Common myeloid progenitor, CD34-positive (primary cell): ENCODE measurements around the gene EPHA5.

Source experiments
- CTCF ChIA-PET: fragments of 350-600 bp; sonication (Branson Sonifier 250); formaldehyde crosslinking; loops from one replicate; lab custom pipeline; 2021; ENCODE audit warnings: antibody characterized with exemption; lab: Charles Lee
- POLR2A ChIA-PET: fragments of 350-600 bp; sonication (Branson Sonifier 250); formaldehyde crosslinking; loops from one replicate; lab custom pipeline; 2021; ENCODE audit warnings: antibody characterized with exemption; lab: Charles Lee
- DNase-seq, 3 donors: peaks; one replicate each; pipeline versions ENCODE4 v3.0.0 to v3.0.0-alpha.2; 2013
- H3K27ac ChIP-seq, 2 experiments: 1 replicate in 1 of 2; 2 replicates in 1 of 2; pipeline ENCODE4 v1.7.0; 2013; ENCODE audit warnings: inconsistent platforms in 2 of 2, low read length in 2 of 2, mild to moderate bottlenecking in 2 of 2, low read depth in 1 of 2, moderate library complexity in 1 of 2; ENCODE audit not compliant: severe bottlenecking in 2 of 2, insufficient read depth in 1 of 2, poor library complexity in 1 of 2
- H3K27me3 ChIP-seq, 5 experiments: replicated peaks in 2 of 5; 1 replicate in 3 of 5; 2 replicates in 2 of 5; pipeline versions ENCODE4 v1.6.1 to v1.7.0; 2013; ENCODE audit warnings: low read length in 4 of 5, mild to moderate bottlenecking in 2 of 5, moderate library complexity in 2 of 5, inconsistent platforms in 1 of 5; ENCODE audit not compliant: insufficient read depth in 5 of 5, control insufficient read depth in 4 of 5
- H3K36me3 ChIP-seq, 4 experiments: 1 replicate in 2 of 4; 2 replicates in 2 of 4; pipeline versions ENCODE4 v1.6.1 to v1.7.0; 2013; ENCODE audit warnings: low read length in 3 of 4, control low read depth in 1 of 4, mild to moderate bottlenecking in 1 of 4; ENCODE audit not compliant: control insufficient read depth in 4 of 4, insufficient read depth in 4 of 4
- H3K4me1 ChIP-seq, 4 experiments: 1 replicate in 3 of 4; 2 replicates in 1 of 4; pipeline versions ENCODE4 v1.6.1 to v1.7.1; 2013; ENCODE audit warnings: low read length in 3 of 4, mild to moderate bottlenecking in 3 of 4, control low read depth in 1 of 4, inconsistent platforms in 1 of 4, moderate library complexity in 1 of 4; ENCODE audit not compliant: control insufficient read depth in 4 of 4, insufficient read depth in 4 of 4; ENCODE audit errors: control extremely low read depth in 1 of 4
- H3K4me3 ChIP-seq, 7 experiments: 1 replicate in 4 of 7; 2 replicates in 3 of 7; pipeline versions ENCODE4 v1.5.1 to v1.7.0; 2013; ENCODE audit warnings: mild to moderate bottlenecking in 7 of 7, low read length in 6 of 7, moderate library complexity in 6 of 7, inconsistent platforms in 2 of 7, low read depth in 2 of 7, control low read depth in 1 of 7; ENCODE audit not compliant: insufficient read depth in 4 of 7, control insufficient read depth in 1 of 7; ENCODE audit errors: extremely low read depth in 1 of 7
- H3K9me3 ChIP-seq, 5 experiments: 1 replicate in 4 of 5; 2 replicates in 1 of 5; pipeline versions ENCODE4 v1.6.1 to v1.7.1; 2013; ENCODE audit warnings: low read length in 4 of 5, mild to moderate bottlenecking in 2 of 5, inconsistent platforms in 1 of 5, low read depth in 1 of 5, moderate library complexity in 1 of 5; ENCODE audit not compliant: control insufficient read depth in 4 of 5, insufficient read depth in 2 of 5; ENCODE audit errors: control extremely low read depth in 1 of 5
- WGBS: methylation state at CpG from one replicate; pipeline ENCODE4 v1.1.5; 2013; ENCODE audit not compliant: insufficient coverage; 5-methylcytosine and 5-hydroxymethylcytosine counted together

Gene EPHA5

DNA sequence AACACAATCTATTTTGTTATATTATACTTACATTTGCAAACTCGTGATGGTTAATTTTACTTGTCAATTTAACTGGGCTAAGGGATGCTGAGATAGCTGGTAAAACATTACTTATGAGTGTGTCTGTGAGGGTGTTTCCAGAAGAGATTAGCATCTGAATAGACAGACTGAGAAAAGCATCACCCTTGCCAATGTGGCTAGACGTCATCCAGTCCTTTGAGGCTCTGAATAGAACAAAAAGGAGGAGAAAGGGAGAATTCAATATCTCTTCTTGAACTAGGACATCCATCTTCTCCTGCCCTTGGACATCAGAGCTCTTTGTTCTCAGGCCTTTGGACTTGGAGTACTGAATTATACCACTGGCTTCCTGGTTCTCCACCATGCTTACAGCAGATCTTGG lies 154.6 kb downstream of the EPHA5 start:
- ChIA-PET CTCF (no interaction called here), POLR2A (no interaction called here)

DNA sequence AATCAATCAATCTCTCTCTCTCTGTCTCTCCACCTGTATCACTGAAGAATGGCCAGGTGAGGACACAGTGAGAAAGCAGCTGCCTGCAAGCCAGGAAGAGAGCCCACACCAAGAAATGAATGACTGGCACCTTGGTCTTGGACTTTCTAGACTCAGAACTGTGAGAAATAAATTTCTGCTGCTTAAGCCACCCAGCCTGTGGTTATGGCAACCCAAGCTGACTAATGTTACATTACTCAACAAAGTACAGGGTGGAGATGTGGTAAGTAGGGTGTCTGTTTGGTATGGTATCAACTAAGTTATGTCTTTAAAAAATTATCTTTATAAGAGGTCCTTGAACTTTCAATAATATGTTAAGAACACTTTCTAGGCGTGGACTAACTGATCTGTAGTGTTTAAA lies 159.3 kb downstream of the EPHA5 start:
- no peak for DNase-seq
- Histone ChIP-seq H3K9me3 (no peaks in the 10 kb centered on the region), H3K36me3 (no peaks in the 10 kb centered on the region), H3K4me1 (no peaks in the 10 kb centered on the region), H3K27ac (no peak overlapping the region), H3K4me3 (no peak overlapping the region), H3K27me3 (peaks cover 0 to 10% (median 0%) of the 10 kb centered on the region in 5 experiments)
- POLR2A ChIA-PET: no interaction called here
- CTCF ChIA-PET: no interaction called here
- WGBS: no CpG with 5 or more reads among the region's 1 CpG

More for the DNA sequence above, 154.6 kb downstream of the EPHA5 start:
- no peaks in the 10 kb centered on the region for H3K4me1 ChIP-seq
- H3K27me3 ChIP-seq: peaks cover 0 to 8% (median 0%) of the 10 kb centered on the region in 5 experiments
- no peak overlapping the region for H3K4me3 ChIP-seq
- DNase-seq: no peak
- H3K36me3 ChIP-seq: no peaks in the 10 kb centered on the region
- whole genome bisulfite sequencing: 71% methylated on average over 1 of the region's 2 CpGs
- H3K9me3 ChIP-seq: no peaks in the 10 kb centered on the region
- no peak overlapping the region for H3K27ac ChIP-seq

GRCh38 chr4:65508168-65508567 lies 162.1 kb downstream of the EPHA5 start:
- DNase-seq: no peak
- 83% methylated on average over 1 of the region's 2 CpGs for WGBS
- no peak overlapping the region for H3K4me3 ChIP-seq
- CTCF ChIA-PET: no interaction called here
- POLR2A ChIA-PET: no interaction called here
- no peaks in the 10 kb centered on the region for H3K9me3 ChIP-seq
- H3K36me3 ChIP-seq: no peaks in the 10 kb centered on the region
- H3K4me1 ChIP-seq: no peaks in the 10 kb centered on the region
- peaks cover 0 to 6% (median 0%) of the 10 kb centered on the region in 5 experiments for H3K27me3 ChIP-seq
- no peak overlapping the region for H3K27ac ChIP-seq

DNA sequence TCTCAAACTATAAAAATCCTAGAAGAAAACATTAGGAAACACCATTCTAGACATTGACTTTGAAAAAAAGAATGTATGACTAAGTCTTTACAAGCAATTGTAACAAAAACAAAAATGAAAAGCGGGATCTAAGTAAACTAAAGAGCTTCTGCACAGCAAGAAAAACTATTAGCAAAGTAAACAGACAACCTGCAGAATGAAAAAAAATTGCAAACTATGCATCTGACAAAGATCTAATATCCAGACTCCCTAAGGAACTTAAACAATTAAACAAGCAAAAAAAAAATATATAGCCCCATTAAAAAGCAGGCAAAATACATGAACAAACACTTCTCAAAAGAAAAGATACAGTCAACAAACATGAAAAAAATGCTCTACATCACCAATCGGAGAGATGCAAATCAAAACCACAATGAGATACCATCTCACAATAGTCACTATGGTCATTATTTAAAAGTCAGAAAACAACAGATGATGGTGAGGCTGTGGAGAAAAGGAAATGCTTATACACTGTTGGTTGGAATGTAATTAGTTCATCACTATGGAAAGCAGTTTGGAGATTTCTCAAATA lies 168.1 kb downstream of the EPHA5 start:
- no peaks in the 10 kb centered on the region for H3K9me3 ChIP-seq
- no CpG with 5 or more reads among the region's 2 CpGs for WGBS
- H3K4me3 ChIP-seq: no peak overlapping the region
- no peak for DNase-seq
- H3K4me1 ChIP-seq: no peaks in the 10 kb centered on the region
- no peak overlapping the region for H3K27ac ChIP-seq
- H3K27me3 ChIP-seq: no peaks in the 10 kb centered on the region
- no peaks in the 10 kb centered on the region for H3K36me3 ChIP-seq
- CTCF ChIA-PET: interaction anchor here (0.8 kb wide), 1 partner anchor 85 kb away, joined by 3 read pairs; no protein-coding TSS in a partner anchor
- POLR2A ChIA-PET: no interaction called here

DNA sequence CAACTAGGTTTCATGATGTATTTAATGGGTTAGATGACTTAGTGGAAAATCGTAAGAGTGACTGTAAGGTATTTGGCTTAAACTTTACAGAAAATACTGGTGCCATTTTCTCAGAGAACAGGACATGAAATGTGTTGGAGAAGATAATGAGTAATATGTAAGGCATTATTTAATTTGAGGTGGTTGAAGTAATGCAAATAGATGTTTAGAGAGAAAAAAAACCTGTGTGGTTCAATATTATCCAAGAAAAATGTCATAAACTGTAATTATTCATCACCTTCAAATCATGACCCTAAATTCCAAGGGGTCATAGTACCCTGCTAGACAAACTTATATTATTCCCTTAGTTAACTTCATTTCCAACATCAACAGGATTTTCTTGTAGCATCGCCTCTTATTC lies 171.7 kb downstream of the EPHA5 start:
- no peak overlapping the region for H3K27ac ChIP-seq
- H3K4me3 ChIP-seq: no peak overlapping the region
- 50% methylated on average over 2 of the region's 2 CpGs for WGBS
- ChIA-PET CTCF (no interaction called here), POLR2A (no interaction called here)
- no peaks in the 10 kb centered on the region for H3K4me1 ChIP-seq
- no peak for DNase-seq
- H3K36me3 ChIP-seq: no peaks in the 10 kb centered on the region
- no peaks in the 10 kb centered on the region for H3K9me3 ChIP-seq
- no peaks in the 10 kb centered on the region for H3K27me3 ChIP-seq

- DNase-seq: no peak
- ChIA-PET CTCF (no interaction called here), POLR2A (no interaction called here)
- Histone ChIP-seq H3K36me3 (no peaks in the 10 kb centered on the region), H3K27ac (no peak overlapping the region), H3K4me1 (no peaks in the 10 kb centered on the region), H3K27me3 (no peaks in the 10 kb centered on the region), H3K4me3 (no peak overlapping the region), H3K9me3 (no peaks in the 10 kb centered on the region)
- 100% methylated on average over 1 of the region's 1 CpG for WGBS
These were observed 174.8 kb downstream of the EPHA5 start for GRCh38 chr4:65495439-65495838.

DNA sequence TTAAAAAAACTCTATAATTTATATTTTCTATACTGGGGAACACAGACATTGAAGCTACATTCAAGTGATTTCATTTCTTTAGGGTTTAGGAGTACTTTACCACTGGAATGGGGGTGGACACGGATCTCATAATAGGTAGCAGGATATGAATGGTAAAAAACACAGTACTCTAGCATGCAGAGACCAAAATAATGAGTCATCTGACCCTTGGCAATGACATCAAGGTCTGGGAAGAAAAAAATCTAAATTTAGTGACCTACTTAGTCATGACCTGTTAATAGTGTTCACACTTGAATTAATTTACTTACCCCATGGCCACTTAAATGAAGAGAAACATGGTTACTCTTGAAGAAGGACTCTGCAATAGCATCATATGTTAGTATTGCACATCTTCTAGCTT lies 187.9 kb downstream of the EPHA5 start:
- Histone ChIP-seq H3K27ac (no peak overlapping the region), H3K4me1 (no peaks in the 10 kb centered on the region), H3K36me3 (no peaks in the 10 kb centered on the region), H3K9me3 (no peaks in the 10 kb centered on the region), H3K4me3 (no peak overlapping the region), H3K27me3 (no peaks in the 10 kb centered on the region)
- CTCF ChIA-PET: no interaction called here
- DNase-seq: no peak
- WGBS: 88% methylated on average over 1 of the region's 1 CpG
- POLR2A ChIA-PET: no interaction called here
